Measurements from ENCODE around the gene ADGRF3. TPM values are rescaled to one million over a fixed set of nuclear protein-coding genes. Genes with fewer than 3 reads are reported as not detected.
"Not testable (repeated sequence)": the region's sequence is repeated elsewhere in the genome, so short reads cannot be mapped to it uniquely, and the experiment has no call there.

ADGRF3 gene
- total RNA-seq, 4 donors from 2014 or later: under 0.01 TPM; not detected in 3

DNA sequence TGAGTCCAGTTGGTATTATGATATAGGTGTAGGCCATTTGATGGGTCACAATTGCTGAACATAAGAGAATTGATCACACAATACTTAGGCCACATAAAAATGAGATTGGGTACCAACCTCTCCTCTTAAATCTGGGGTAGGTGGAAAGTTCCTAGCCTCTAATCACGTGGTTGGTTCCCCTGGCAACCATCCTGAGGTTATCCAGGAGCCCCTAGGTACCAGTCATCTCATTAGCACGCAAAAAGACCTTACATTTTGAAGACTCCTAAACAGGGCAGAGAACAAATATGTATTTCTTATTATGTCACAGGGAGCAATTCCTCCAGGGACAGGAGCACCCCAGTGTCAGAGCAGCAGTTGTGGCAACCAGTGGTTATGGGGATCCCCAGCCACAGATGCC lies 13.3 kb downstream of the ADGRF3 start:
- Histone ChIP-seq H3K4me3 (no peak overlapping the region), H3K4me1 (peaks cover 0 to 8% (median 2%) of the 10 kb centered on the region in 4 donors), H3K9me3 (no peaks in the 10 kb centered on the region), H3K36me3 (no peaks in the 10 kb centered on the region), H3K27me3 (no peaks in the 10 kb centered on the region), H3K27ac (no peak overlapping the region)
- 21 to 55% methylated on average over 1 to 2 of the region's 2 CpGs for WGBS, 2 donors
- no peak for TF ChIP-seq POLR2A (IDR thresholded peaks at IDR 0.05)
- no peak for TF ChIP-seq EP300 (IDR thresholded peaks at IDR 0.05)
- no peak for TF ChIP-seq CTCF (IDR thresholded peaks at IDR 0.05)
- DNase-seq (ENCODE audit: low spot score in 2 of 2): no peak

DNA sequence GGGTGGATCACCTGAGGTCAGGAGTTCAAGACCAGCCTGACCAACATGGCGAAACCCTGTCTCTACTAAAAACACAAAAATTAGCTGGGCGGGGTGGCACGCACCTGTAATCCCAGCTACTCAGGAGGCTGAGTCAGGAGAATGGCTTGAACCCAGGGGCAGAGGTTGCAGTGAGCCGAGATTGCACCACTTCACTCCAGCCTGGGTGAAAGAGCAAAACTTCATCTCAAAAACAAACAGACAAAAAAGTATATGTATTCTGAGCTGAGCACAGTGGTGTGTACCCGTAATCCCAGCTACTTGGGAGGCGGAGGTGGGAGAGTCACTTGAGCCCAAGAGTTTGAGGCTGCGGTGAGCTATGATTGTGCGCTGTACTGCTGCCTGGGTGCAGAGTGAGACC lies 15.3 kb downstream of the ADGRF3 start:
- 87 to 89% methylated on average over 8 of the region's 8 CpGs for WGBS, 2 donors
- H3K27ac ChIP-seq: not testable (repeated sequence)

DNA sequence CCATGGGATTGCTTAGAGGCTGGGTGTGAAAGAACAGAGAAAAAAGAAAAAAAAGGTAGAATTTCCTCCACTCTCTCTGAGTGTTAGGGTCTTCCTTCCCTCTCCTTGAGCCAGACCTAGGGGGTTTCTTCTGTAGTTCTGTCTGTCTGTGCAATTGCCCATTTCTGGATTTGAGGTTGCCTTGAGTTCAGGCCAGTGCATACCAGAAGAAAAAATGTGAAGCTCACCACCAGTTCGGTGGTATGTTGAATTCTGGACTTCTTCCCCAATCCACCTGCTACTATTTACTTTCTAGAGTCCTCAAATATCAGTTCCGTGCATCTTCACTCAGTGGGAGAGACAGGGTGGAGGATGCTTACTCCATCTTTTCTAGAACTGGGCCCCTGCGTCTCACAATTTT lies 16.0 kb downstream of the ADGRF3 start:
- no peak for TF ChIP-seq EP300 (IDR thresholded peaks at IDR 0.05)
- no peak for TF ChIP-seq CTCF (IDR thresholded peaks at IDR 0.05)
- TF ChIP-seq POLR2A (IDR thresholded peaks at IDR 0.05): no peak
- DNase-seq (ENCODE audit: low spot score in 2 of 2): no peak
- WGBS, 2 donors: 67 to 81% methylated on average over 3 of the region's 3 CpGs

More for the DNA sequence above, 15.3 kb downstream of the ADGRF3 start:
- not testable (repeated sequence) for DNase-seq (ENCODE audit: low spot score in 2 of 2); H3K9me3 ChIP-seq; H3K4me1 ChIP-seq; H3K36me3 ChIP-seq; H3K4me3 ChIP-seq; H3K27me3 ChIP-seq

DNA sequence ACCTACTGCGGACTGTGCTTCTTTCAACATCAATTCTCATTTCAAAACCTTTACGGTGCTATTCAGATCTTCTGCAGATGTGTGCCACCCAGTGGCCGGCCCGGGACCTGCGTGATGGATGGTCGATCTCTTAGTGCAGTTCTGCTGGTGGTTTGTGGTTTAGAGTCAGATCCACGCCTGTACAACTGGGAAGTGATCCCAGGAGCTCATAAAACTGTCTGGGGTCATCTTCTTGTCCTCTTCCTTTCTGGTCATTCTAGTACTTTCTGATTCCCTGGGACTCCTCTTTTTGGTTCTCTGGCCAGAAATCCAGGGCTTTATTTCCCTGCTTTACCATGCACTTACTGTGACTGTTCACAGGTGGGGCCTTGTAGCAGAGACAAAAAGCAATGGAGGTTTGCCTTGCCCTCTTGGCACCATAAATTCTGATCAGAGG lies 16.5 kb downstream of the ADGRF3 start:
- Histone ChIP-seq H3K9me3 (no peaks in the 10 kb centered on the region), H3K36me3 (no peaks in the 10 kb centered on the region), H3K4me1 (peaks cover 0 to 8% (median 2%) of the 10 kb centered on the region in 4 donors), H3K27me3 (no peaks in the 10 kb centered on the region), H3K4me3 (no peak overlapping the region), H3K27ac (no peak overlapping the region)
- peak; percentile 91 to 97 for DNase-seq (ENCODE audit: low spot score in 2 of 2)
- WGBS, 2 donors: 1 to 3% methylated on average over 7 of the region's 7 CpGs
- peak in 1 of 2 donors; percentile 55 for TF ChIP-seq EP300 (IDR thresholded peaks at IDR 0.05)
- TF ChIP-seq POLR2A (IDR thresholded peaks at IDR 0.05): no peak
- TF ChIP-seq CTCF (IDR thresholded peaks at IDR 0.05): peak; percentile 81 to 91 (median 85)

More for the DNA sequence above, 16.0 kb downstream of the ADGRF3 start:
- H3K36me3 ChIP-seq: no peaks in the 10 kb centered on the region
- peaks cover 0 to 8% (median 2%) of the 10 kb centered on the region in 4 donors for H3K4me1 ChIP-seq
- H3K9me3 ChIP-seq: no peaks in the 10 kb centered on the region
- no peak overlapping the region for H3K4me3 ChIP-seq
- H3K27me3 ChIP-seq: no peaks in the 10 kb centered on the region
- H3K27ac ChIP-seq: no peak overlapping the region

- DNase-seq (ENCODE audit: low spot score in 2 of 2); H3K4me3 ChIP-seq; H3K9me3 ChIP-seq; H3K36me3 ChIP-seq; H3K27me3 ChIP-seq; H3K4me1 ChIP-seq; H3K27ac ChIP-seq: not testable (repeated sequence)
- 92 to 100% methylated on average over 4 of the region's 4 CpGs for WGBS, 2 donors
Measured at GRCh38 chr2:26329083-26329482, 17.5 kb downstream of the ADGRF3 start.

DNA sequence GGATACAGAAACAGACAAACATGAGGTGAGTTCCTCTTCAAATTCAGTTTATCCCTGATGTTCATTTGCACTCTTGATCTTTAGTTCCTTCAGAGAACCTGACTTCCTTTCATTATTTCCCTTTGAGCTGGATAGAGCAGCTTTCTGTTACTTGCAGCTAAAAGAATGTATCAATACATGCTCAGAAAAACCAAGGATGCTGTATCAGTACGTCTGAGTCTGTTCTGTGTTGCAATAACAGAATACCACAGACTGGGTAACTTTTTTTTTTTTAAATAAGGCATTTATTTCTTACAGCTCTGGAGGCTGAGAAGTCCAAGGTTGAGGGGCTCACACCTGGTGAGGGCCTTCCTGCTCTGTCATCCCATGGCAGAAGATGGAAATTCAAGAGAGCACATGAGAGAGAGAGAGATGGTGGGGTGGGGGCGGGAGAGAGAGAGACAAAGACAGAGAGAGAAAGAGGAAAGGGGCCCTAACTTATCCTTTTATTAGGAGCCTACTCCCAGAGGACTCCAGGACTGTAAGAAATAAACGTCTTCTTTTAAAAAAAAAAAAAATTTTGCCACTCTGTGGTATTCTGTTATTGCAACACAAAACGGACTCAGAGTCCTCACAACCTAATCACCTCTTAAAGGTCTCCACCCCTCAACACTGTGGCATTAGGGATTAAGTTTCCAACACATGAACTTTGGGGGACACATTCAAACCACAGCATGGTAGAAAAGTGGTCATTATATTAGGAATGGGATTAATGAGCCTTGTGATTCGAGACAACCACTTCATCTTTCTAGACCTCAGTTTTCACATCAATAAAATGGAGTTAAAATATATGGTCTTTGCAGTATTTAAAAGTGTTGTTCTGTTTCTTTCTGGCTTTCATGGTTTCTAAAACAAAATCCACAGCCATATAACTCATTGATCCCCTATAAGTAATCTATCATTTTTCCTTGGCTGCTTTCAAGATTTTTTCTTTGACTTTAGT lies 19.0 kb downstream of the ADGRF3 start:
- Histone ChIP-seq H3K4me1 (peaks cover 0 to 8% (median 2%) of the 10 kb centered on the region in 4 donors), H3K27me3 (no peaks in the 10 kb centered on the region), H3K4me3 (no peak overlapping the region), H3K9me3 (no peaks in the 10 kb centered on the region), H3K36me3 (no peaks in the 10 kb centered on the region), H3K27ac (no peak overlapping the region)
- no peak for DNase-seq (ENCODE audit: low spot score in 2 of 2)
- WGBS, 2 donors: 43 to 53% methylated on average over 5 of the region's 5 CpGs
- no peak for TF ChIP-seq EP300 (IDR thresholded peaks at IDR 0.05)
- TF ChIP-seq POLR2A (IDR thresholded peaks at IDR 0.05): no peak
- TF ChIP-seq CTCF (IDR thresholded peaks at IDR 0.05): no peak
